ENCODE data around the gene RBP4. TPM values are rescaled to one million over a fixed set of nuclear protein-coding genes. Genes with fewer than 3 reads are reported as not detected.

Gene RBP4
- total RNA-seq, 1 donor from 2014 or later: not detected

GRCh38 chr10:93600446-93601145 lies 439 bp downstream of the RBP4 start:
- Mint-ChIP-seq H3K9me3 (no peaks in the 10 kb centered on the region), H3K4me1 (peaks cover 4% of the 10 kb centered on the region), H3K36me3 (ENCODE audit: low read depth) (no peaks in the 10 kb centered on the region), H3K27ac (ENCODE audit: unreplicated experiment) (no peak overlapping the region), H3K27me3 (ENCODE audit: low read depth) (peaks cover 70% of the 10 kb centered on the region), H3K4me3 (peak overlapping the region; percentile 52)
- no peak for TF ChIP-seq CTCF (conservative IDR thresholded peaks at IDR 0.05)
- peak; percentile 6 for DNase-seq (ENCODE audit: low read depth, low spot score)

- Mint-ChIP-seq H3K4me1 (peaks cover 4% of the 10 kb centered on the region), H3K27me3 (ENCODE audit: low read depth) (peaks cover 64% of the 10 kb centered on the region), H3K4me3 (peak overlapping the region; percentile 52), H3K9me3 (no peaks in the 10 kb centered on the region), H3K27ac (ENCODE audit: unreplicated experiment) (no peak overlapping the region), H3K36me3 (ENCODE audit: low read depth) (no peaks in the 10 kb centered on the region)
- DNase-seq (ENCODE audit: low read depth, low spot score): no peak
- TF ChIP-seq CTCF (conservative IDR thresholded peaks at IDR 0.05): no peak
Measured at GRCh38 chr10:93599778-93600177, 1.3 kb downstream of the RBP4 start.

- TF ChIP-seq CTCF (conservative IDR thresholded peaks at IDR 0.05): no peak
- H3K4me3 Mint-ChIP-seq: no peak overlapping the region
- no peaks in the 10 kb centered on the region for H3K9me3 Mint-ChIP-seq
- H3K27me3 Mint-ChIP-seq (ENCODE audit: low read depth): peaks cover 60% of the 10 kb centered on the region
- peaks cover 4% of the 10 kb centered on the region for H3K4me1 Mint-ChIP-seq
- H3K27ac Mint-ChIP-seq (ENCODE audit: unreplicated experiment): no peak overlapping the region
- H3K36me3 Mint-ChIP-seq (ENCODE audit: low read depth): no peaks in the 10 kb centered on the region
- no peak for DNase-seq (ENCODE audit: low read depth, low spot score)
Measured at GRCh38 chr10:93599335-93599734, 1.7 kb downstream of the RBP4 start.

- Mint-ChIP-seq H3K4me3 (no peak overlapping the region), H3K9me3 (no peaks in the 10 kb centered on the region), H3K36me3 (ENCODE audit: low read depth) (no peaks in the 10 kb centered on the region), H3K27ac (ENCODE audit: unreplicated experiment) (no peak overlapping the region), H3K4me1 (peaks cover 4% of the 10 kb centered on the region), H3K27me3 (ENCODE audit: low read depth) (peaks cover 48% of the 10 kb centered on the region)
- TF ChIP-seq CTCF (conservative IDR thresholded peaks at IDR 0.05): no peak
- no peak for DNase-seq (ENCODE audit: low read depth, low spot score)
Measured at GRCh38 chr10:93598157-93598556, 2.9 kb downstream of the RBP4 start.

GRCh38 chr10:93597075-93597599 lies 3.9 kb downstream of the RBP4 start:
- Mint-ChIP-seq H3K36me3 (ENCODE audit: low read depth) (no peaks in the 10 kb centered on the region), H3K9me3 (no peaks in the 10 kb centered on the region), H3K4me1 (peaks cover 7% of the 10 kb centered on the region), H3K27me3 (ENCODE audit: low read depth) (peaks cover 38% of the 10 kb centered on the region), H3K4me3 (no peak overlapping the region), H3K27ac (ENCODE audit: unreplicated experiment) (no peak overlapping the region)
- no peak for DNase-seq (ENCODE audit: low read depth, low spot score)
- TF ChIP-seq CTCF (conservative IDR thresholded peaks at IDR 0.05): no peak

Data from neural crest cell (in vitro differentiated cells).